ENCODE data around the gene ZNF431. TPM values are rescaled to one million over a fixed set of nuclear protein-coding genes. Genes with fewer than 3 reads are reported as not detected.

Gene ZNF431
- total and polyA plus RNA-seq, 9 of the 15 experiments (the other 6 are each of a cell fraction or from before 2014, with no cell fraction given): 3.3 to 24.8 (median 13.5) TPM

DNA sequence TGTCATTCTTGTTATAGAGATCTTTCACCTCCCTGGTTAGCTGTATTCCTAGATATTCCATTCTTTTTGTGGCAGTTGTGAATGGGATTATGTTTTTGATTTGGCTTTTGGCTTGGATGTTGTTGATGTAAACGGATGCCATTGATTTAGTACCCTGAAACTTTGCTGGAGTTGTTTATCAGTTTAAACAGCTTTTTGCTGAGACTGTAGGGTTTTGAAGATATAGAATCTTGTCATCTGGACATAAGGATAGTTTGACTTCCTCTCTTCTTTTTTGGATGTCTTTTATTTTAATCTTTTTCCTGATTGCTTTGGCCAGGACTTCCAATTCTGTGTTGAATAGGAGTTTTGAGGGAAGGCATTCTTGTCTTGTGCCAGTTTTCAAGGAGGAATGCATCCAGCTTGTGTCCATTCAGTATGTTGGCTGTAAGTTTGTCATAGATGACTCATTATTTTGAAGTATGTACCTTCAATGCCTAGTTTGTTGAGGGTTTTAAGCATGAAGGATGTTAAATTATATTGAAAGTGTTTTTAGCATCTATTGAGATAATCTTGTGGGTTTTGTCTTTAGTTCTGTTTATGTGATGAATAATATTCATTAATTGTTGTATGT, 16.8 kb downstream of the ZNF431 start (continued):
- TF ChIP-seq SOX6 (IDR thresholded peaks at IDR 0.05) (peak; percentile 35; the same call in 1 of the 2 replicates), TAL1 (IDR thresholded peaks at IDR 0.05) (peak; percentile 84), FOXM1 (IDR thresholded peaks at IDR 0.05; ENCODE audit: low read depth) (0 out of 2 replicates have a peak, but pooled peaks have one; percentile 32), FOXM1 (CRISPR knock-in tag; IDR thresholded peaks at IDR 0.05; ENCODE audit: low read depth) (no peak), ARID1B (IDR thresholded peaks at IDR 0.05) (peak; percentile 84), CBFA2T2 (conservative IDR thresholded peaks at IDR 0.05) (peak; percentile 73), SMARCE1 (IDR thresholded peaks at IDR 0.05) (0 out of 2 replicates have a peak, but pooled peaks have one; percentile 25), TARDBP (IDR thresholded peaks at IDR 0.05) (no peak), KDM1A (IDR thresholded peaks at IDR 0.05) (peak; percentile 69 to 75), ZNF324 (CRISPR knock-in tag; IDR thresholded peaks at IDR 0.05) (0 out of 2 replicates have a peak, but pooled peaks have one; percentile 55), SMARCA4 (IDR thresholded peaks at IDR 0.05) (peak; percentile 60; the same call in 1 of the 2 replicates), CC2D1A (IDR thresholded peaks at IDR 0.05) (peak; percentile 34; the same call in 1 of the 2 replicates), ZNF143 (CRISPR knock-in tag; IDR thresholded peaks at IDR 0.05) (no peak), TEAD4 (IDR thresholded peaks at IDR 0.05; ENCODE audit: low read length) (peak; percentile 70), TEAD4 (CRISPR knock-in tag; IDR thresholded peaks at IDR 0.05; ENCODE audit: borderline replicate concordance) (no peak), SIRT6 (IDR thresholded peaks at IDR 0.05; ENCODE audit: low read depth, low read length) (no peak), TRIM24 (IDR thresholded peaks at IDR 0.05) (peak; percentile 56 to 70)
- TF ChIP-seq, protein P1, sequence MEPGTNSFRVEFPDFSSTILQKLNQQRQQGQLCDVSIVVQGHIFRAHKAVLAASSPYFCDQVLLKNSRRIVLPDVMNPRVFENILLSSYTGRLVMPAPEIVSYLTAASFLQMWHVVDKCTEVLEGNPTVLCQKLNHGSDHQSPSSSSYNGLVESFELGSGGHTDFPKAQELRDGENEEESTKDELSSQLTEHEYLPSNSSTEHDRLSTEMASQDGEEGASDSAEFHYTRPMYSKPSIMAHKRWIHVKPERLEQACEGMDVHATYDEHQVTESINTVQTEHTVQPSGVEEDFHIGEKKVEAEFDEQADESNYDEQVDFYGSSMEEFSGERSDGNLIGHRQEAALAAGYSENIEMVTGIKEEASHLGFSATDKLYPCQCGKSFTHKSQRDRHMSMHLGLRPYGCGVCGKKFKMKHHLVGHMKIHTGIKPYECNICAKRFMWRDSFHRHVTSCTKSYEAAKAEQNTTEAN (CRISPR knock-in tag; IDR thresholded peaks at IDR 0.05): no peak
- TF ChIP-seq, protein P2, sequence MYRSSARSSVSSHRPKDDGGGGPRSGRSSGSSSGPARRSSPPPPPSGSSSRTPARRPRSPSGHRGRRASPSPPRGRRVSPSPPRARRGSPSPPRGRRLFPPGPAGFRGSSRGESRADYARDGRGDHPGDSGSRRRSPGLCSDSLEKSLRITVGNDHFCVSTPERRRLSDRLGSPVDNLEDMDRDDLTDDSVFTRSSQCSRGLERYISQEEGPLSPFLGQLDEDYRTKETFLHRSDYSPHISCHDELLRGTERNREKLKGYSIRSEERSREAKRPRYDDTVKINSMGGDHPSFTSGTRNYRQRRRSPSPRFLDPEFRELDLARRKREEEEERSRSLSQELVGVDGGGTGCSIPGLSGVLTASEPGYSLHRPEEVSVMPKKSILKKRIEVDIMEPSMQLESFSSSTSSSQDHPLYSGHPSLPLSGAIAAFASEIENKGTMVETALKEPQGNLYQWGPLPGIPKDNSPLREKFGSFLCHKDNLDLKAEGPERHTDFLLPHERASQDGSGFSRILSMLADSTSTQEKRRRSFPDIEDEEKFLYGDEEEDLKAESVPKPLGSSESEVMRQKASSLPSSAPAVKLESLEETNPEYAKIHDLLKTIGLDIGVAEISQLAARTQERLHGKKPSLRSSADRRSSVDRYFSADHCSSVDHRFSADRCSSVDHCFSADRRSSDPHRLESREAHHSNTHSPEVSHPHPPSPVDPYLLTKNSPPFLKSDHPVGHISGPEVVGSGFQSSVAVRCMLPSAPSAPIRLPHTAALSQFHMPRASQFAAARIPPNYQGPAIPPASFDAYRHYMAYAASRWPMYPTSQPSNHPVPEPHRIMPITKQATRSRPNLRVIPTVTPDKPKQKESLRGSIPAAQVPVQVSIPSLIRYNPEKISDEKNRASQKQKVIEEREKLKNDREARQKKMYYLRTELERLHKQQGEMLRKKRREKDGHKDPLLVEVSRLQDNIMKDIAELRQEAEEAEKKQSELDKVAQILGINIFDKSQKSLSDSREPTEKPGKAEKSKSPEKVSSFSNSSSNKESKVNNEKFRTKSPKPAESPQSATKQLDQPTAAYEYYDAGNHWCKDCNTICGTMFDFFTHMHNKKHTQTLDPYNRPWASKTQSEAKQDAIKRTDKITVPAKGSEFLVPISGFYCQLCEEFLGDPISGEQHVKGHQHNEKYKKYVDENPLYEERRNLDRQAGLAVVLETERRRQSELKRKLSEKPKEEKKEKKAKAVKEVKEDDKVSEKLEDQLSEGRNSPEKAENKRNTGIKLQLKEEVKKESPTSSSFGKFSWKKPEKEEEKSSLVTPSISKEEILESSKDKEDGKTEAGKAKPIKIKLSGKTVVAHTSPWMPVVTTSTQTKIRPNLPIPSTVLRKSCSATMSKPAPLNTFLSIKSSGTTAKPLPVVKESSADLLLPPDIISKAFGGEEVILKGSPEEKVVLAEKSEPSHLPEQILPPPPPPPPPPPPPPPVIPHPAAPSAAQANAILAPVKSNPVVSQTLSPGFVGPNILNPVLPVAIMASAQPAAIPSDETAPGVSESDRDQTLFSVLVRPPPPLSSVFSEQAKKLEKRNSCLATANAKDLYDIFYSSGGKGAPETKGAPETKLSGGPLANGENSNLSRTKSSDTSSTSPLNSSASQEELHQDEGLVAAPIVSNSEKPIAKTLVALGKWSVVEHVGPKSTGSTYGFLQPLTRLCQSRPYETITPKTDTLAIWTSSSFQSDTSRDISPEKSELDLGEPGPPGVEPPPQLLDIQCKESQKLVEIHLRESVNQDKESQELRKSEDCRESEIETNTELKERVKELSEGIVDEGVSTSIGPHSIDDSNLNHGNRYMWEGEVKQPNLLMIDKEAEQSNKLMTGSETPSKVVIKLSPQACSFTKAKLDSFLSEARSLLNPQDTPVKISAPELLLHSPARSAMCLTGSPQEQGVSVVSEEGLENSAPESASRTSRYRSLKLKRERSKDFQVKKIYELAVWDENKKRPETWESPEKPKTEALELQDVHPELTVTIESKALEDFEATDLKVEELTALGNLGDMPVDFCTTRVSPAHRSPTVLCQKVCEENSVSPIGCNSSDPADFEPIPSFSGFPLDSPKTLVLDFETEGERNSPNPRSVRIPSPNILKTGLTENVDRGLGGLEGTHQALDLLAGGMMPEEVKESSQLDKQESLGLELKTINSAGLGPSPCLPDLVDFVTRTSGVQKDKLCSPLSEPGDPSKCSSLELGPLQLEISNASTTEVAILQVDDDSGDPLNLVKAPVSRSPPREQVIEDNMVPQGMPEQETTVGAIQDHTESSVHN (IDR thresholded peaks at IDR 0.05; ENCODE audit: borderline replicate concordance in 1 of 2, low read depth in 1 of 2): no peak
